Embryonic facial prominence (tissue), 1 donor: Measurements from ENCODE around the gene CACNA1I.

Experiments used
- DNase-seq: peaks from one replicate; pipeline ENCODE4 v3.0.0-alpha.2; 2016; ENCODE audit errors: extremely low spot score

The CACNA1I gene

DNA sequence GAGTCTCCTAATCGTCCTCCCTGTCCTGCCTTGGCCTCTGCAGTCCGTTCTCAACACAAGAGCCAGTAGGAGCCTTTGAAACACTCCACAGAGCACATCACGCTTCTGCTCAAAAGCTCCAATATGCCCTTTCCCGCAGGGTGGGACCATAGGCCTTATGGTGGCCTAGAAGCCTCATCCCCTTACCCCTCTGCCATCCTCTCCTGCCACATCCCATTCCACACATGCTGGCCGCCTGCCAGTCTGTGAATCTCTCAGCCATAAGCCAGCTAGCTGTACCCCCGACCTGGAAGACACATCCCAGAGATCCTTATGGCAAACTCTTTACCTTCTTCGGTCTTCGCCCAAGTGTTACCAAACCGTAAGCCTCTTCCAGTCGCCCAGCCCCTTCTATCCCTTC, 165.2 kb downstream of the CACNA1I start:
- no peak for DNase-seq

DNA sequence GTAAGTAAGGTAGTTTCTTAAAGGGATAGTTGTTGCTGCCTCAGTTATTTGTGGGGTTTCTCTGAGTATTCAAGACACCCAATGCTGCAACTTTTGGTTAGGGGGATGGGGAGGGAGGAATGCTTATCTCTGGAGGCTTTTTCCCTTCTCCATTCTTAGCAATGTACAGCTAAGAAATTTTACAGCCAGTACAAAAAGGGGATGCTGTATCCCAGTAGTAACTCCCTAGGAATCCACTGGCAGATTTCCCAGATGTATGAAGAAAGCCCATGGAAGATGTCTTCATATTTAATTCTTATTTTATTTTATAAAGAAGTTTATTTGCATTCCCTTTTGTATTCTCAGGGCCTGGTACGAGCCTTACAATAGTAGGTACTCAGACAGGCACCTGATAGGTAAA, 168.2 kb downstream of the CACNA1I start:
- DNase-seq: no peak
